ENCODE data around the gene SRRT.

- TF ChIP-seq POLR2A (IDR thresholded peaks at IDR 0.05; ENCODE audit: low read depth, low read length), result no peak
- TF ChIP-seq FOS (IDR thresholded peaks at IDR 0.05; ENCODE audit: borderline replicate concordance, insufficient read depth, low read length), result no peak
- TF ChIP-seq CTCF (IDR thresholded peaks at IDR 0.05; ENCODE audit: extremely low read depth in 1 of 2, insufficient read depth in 1 of 2, low read depth in 1 of 2, low read length in 2 of 2), result no peak
Measured at GRCh38 chr7:100830396-100830795, 44.5 kb upstream of the SRRT start.
